HCT116 (cell line): ENCODE data around the gene KLHL6. TPM values are rescaled to one million over a fixed set of nuclear protein-coding genes. Genes with fewer than 3 reads are reported as not detected.

Source experiments
- ATAC-seq: fragments of 200-7000 bp; cut with Tn5 transposase; 2 replicates; pipeline ENCODE4 v1.9.1; 2020; ENCODE audit warnings: mild to moderate bottlenecking, moderate library complexity
- BruUV-seq: library from RNA; stranded (reverse); fragments of 400-500 nt; replicated peaks from 2 replicates; lab custom pipeline; 2021; lab: Mats Ljungman, UMichigan
- CTCF ChIA-PET: fragments of 300-600 bp; sonication (Branson Sonifier 250); formaldehyde crosslinking; loops from one replicate; lab custom pipeline; 2021; ENCODE audit warnings: antibody characterized with exemption; lab: Charles Lee
- POLR2A ChIA-PET: fragments of 300-600, 350-600 bp; sonication (Branson Sonifier 250); formaldehyde crosslinking; loops from one replicate; lab custom pipeline; 2021; ENCODE audit warnings: antibody characterized with exemption; lab: Charles Lee
- RAD21 ChIA-PET, 2 experiments: fragments of 300-600 bp; sonication (Branson Sonifier 250); formaldehyde crosslinking; loops; one replicate each; lab custom pipeline; 2023; ENCODE audit warnings: low total read pairs in 2 of 2; ENCODE audit not compliant: uncharacterized antibody in 2 of 2, unreplicated experiment in 2 of 2, low non-redundant PET in 1 of 2; lab: Charles Lee
- DNase-seq: peaks from one replicate; pipeline ENCODE4 v3.0.0-alpha.2; 2010; ENCODE audit warnings: low read depth, low spot score
- H2AFZ ChIP-seq: fragments of 200-600 bp; shearing (Covaris generic), sonication (generic); 2 replicates; pipeline ENCODE4 v1.6.1; 2017; ENCODE audit warnings: low read depth, mixed run types, mixed read lengths, antibody characterized with exemption, low read length; ENCODE audit not compliant: poor library complexity, severe bottlenecking
- H3K27ac ChIP-seq: 2 replicates; pipeline ENCODE4 v1.5.1; 2012; ENCODE audit warnings: low read depth, low read length
- H3K27me3 ChIP-seq: fragments of 200-600 bp; sonication (generic); 2 replicates; pipeline ENCODE4 v1.6.1; 2016; ENCODE audit warnings: mixed run types, low read length, mixed read lengths; ENCODE audit not compliant: insufficient read depth
- H3K36me3 ChIP-seq, 2 experiments: fragments of 200-500 bp in 1 of 2; fragments of 200-600 bp in 1 of 2; sonication (Bioruptor generic) in 1 of 2; sonication (generic) in 1 of 2; 2 replicates each; pipeline versions ENCODE4 v1.5.1 to v1.6.1; 2014 to 2016; ENCODE audit warnings: low read length in 2 of 2, inconsistent platforms in 1 of 2, mixed read lengths in 1 of 2, mixed run types in 1 of 2; ENCODE audit not compliant: insufficient read depth in 2 of 2, control insufficient read depth in 1 of 2
- H3K4me1 ChIP-seq, 2 experiments: fragments of 200-600 bp in 1 of 2; sonication (generic) in 1 of 2; 2 replicates each; pipeline versions ENCODE4 v1.5.1 to v1.6.1; 2012 to 2017; ENCODE audit warnings: low read length in 2 of 2, inconsistent platforms in 1 of 2, mild to moderate bottlenecking in 1 of 2, mixed read lengths in 1 of 2, mixed run types in 1 of 2, moderate library complexity in 1 of 2; ENCODE audit not compliant: insufficient read depth in 2 of 2, control insufficient read depth in 1 of 2
- H3K4me2 ChIP-seq: fragments of 200-600 bp; sonication (generic); 2 replicates; pipeline ENCODE4 v1.6.1; 2017; ENCODE audit warnings: mixed run types, low read length, mixed read lengths
- H3K4me3 ChIP-seq, 2 experiments: fragments of 200-600 bp in 1 of 2; sonication (generic) in 1 of 2; replicated peaks in 1 of 2; 2 replicates each; pipeline ENCODE4 v1.5.1; 2011 to 2016; ENCODE audit warnings: low read length in 2 of 2, control low read depth in 1 of 2, low read depth in 1 of 2, mild to moderate bottlenecking in 1 of 2, mixed read lengths in 1 of 2, mixed run types in 1 of 2
- H3K79me2 ChIP-seq: fragments of 200-600 bp; sonication (generic); 2 replicates; pipeline ENCODE4 v1.6.1; 2017; ENCODE audit warnings: mild to moderate bottlenecking, mixed run types, low read length, moderate library complexity, mixed read lengths; ENCODE audit not compliant: insufficient read depth
- H3K9ac ChIP-seq: fragments of 200-600 bp; sonication (generic); 2 replicates; pipeline ENCODE4 v1.6.1; 2016; ENCODE audit warnings: low read length, mixed read lengths
- H3K9me2 ChIP-seq: fragments of 200-600 bp; sonication (generic), shearing (Covaris generic); 2 replicates; pipeline ENCODE4 v1.6.1; 2017; ENCODE audit warnings: mixed run types, mild to moderate bottlenecking, moderate library complexity; ENCODE audit not compliant: insufficient read depth
- H3K9me3 ChIP-seq, 2 experiments: fragments of 200-500 bp in 1 of 2; fragments of 200-600 bp in 1 of 2; sonication (Bioruptor generic) in 1 of 2; sonication (generic) in 1 of 2; 2 replicates each; pipeline ENCODE4 v1.6.1; 2014 to 2017; ENCODE audit warnings: low read length in 2 of 2, mixed read lengths in 2 of 2, inconsistent platforms in 1 of 2, low read depth in 1 of 2, mild to moderate bottlenecking in 1 of 2, mixed run types in 1 of 2, moderate library complexity in 1 of 2; ENCODE audit not compliant: control insufficient read depth in 1 of 2, insufficient read depth in 1 of 2
- H4K20me1 ChIP-seq: fragments of 200-600 bp; sonication (generic), shearing (Covaris generic); 2 replicates; pipeline ENCODE4 v1.6.1; 2017; ENCODE audit warnings: mixed run types, mild to moderate bottlenecking, moderate library complexity; ENCODE audit not compliant: insufficient read depth
- CBX3 ChIP-seq: IDR thresholded peaks from 2 replicates; pipeline ENCODE4 v1.6.1; 2012; ENCODE audit warnings: low read depth
- CEBPB ChIP-seq: IDR thresholded peaks from 2 replicates; pipeline ENCODE4 v1.6.1; 2012; ENCODE audit warnings: low read depth
- EGR1 ChIP-seq: IDR thresholded peaks from 2 replicates; pipeline ENCODE4 v1.6.1; 2012; ENCODE audit warnings: low read depth
- ELF1 ChIP-seq: IDR thresholded peaks from 2 replicates; pipeline ENCODE4 v1.6.1; 2012; ENCODE audit warnings: low read depth, borderline replicate concordance
- EZH2 ChIP-seq: fragments of 200-600 bp; sonication (generic); IDR thresholded peaks from 2 replicates; pipeline ENCODE4 v1.6.1; 2017; ENCODE audit warnings: antibody characterized with exemption, mixed run types
- EZH2phosphoT487 ChIP-seq: fragments of 200-600 bp; IDR thresholded peaks from 2 replicates; pipeline ENCODE4 v1.6.1; 2018; ENCODE audit warnings: antibody characterized with exemption, borderline replicate concordance
- FOSL1 ChIP-seq: IDR thresholded peaks from 2 replicates; pipeline ENCODE4 v1.6.1; 2012; ENCODE audit warnings: low read depth
- JUND ChIP-seq: IDR thresholded peaks from 2 replicates; pipeline ENCODE4 v1.6.1; 2012
- POLR2A ChIP-seq: IDR thresholded peaks from 2 replicates; pipeline ENCODE4 v1.7.0; 2011; ENCODE audit warnings: borderline replicate concordance; ENCODE audit not compliant: insufficient read depth, insufficient read length; ENCODE audit errors: extremely low read depth
- RAD21 ChIP-seq: IDR thresholded peaks from 2 replicates; pipeline ENCODE4 v1.6.1; 2012; ENCODE audit warnings: low read depth, mild to moderate bottlenecking
- SIN3A ChIP-seq: IDR thresholded peaks from 2 replicates; pipeline ENCODE4 v1.6.1; 2012; ENCODE audit warnings: low read depth
- SP1 ChIP-seq: IDR thresholded peaks from 2 replicates; pipeline ENCODE4 v1.6.1; 2012; ENCODE audit warnings: low read depth
- YY1 ChIP-seq: IDR thresholded peaks from 2 replicates; pipeline ENCODE4 v1.6.1; 2011; ENCODE audit warnings: low read length, low read depth, moderate library complexity, mild to moderate bottlenecking; ENCODE audit not compliant: insufficient replicate concordance; ENCODE audit errors: extremely low read depth
- ZFX ChIP-seq: fragments of 450-650 bp; IDR thresholded peaks from 2 replicates; pipeline ENCODE4 v1.6.1; 2017
- ZNF274 ChIP-seq: fragments of 200-500 bp; sonication (Bioruptor generic); IDR thresholded peaks from 2 replicates; pipeline ENCODE4 v1.6.1; 2014; ENCODE audit warnings: mild to moderate bottlenecking, low read depth, low read length, inconsistent platforms
- intact Hi-C: fragments of 100-400 bp; cut with micrococcal nuclease; formaldehyde crosslinking; loops from 2 replicates; pipeline ENCODE4 v1.10.0; 2022
- total RNA-seq: library from RNA; stranded (reverse); gene quantifications from one replicate; pipeline ENCODE4 v1.2.1, GENCODE V29; 2021; ENCODE audit not compliant: unreplicated experiment
- TF ChIP-seq, protein P1 (sequence below): IDR thresholded peaks from 2 replicates; pipeline ENCODE4 v1.6.1; 2012
- TF ChIP-seq, protein P2 (sequence below): IDR thresholded peaks from 2 replicates; pipeline ENCODE4 v1.6.1; 2011; ENCODE audit warnings: mild to moderate bottlenecking, low read length, moderate library complexity; ENCODE audit not compliant: insufficient replicate concordance; ENCODE audit errors: extremely low read depth
- TF ChIP-seq, protein P3 (sequence below): IDR thresholded peaks from 2 replicates; pipeline ENCODE4 v1.6.1; 2012
- TF ChIP-seq, protein P4 (sequence below), 3 experiments: fragments of 200-600 bp in 1 of 3; sonication (generic) in 1 of 3; IDR thresholded peaks in 2 of 3; conservative IDR thresholded peaks in 1 of 3; 2 replicates each; pipeline ENCODE4 v1.5.1; 2012 to 2017; ENCODE audit warnings: low read depth in 2 of 3, low read length in 2 of 3, antibody characterized with exemption in 1 of 3, borderline replicate concordance in 1 of 3, control low read depth in 1 of 3, mild to moderate bottlenecking in 1 of 3, mixed read lengths in 1 of 3, mixed run types in 1 of 3, moderate library complexity in 1 of 3; ENCODE audit not compliant: insufficient read depth in 1 of 3
- TF ChIP-seq, protein P5 (sequence below): IDR thresholded peaks from 2 replicates; pipeline ENCODE4 v1.6.1; 2012; ENCODE audit warnings: low read depth

The KLHL6 gene
- total RNA-seq, 1 experiment from 2014 or later, result 0.15 TPM

DNA sequence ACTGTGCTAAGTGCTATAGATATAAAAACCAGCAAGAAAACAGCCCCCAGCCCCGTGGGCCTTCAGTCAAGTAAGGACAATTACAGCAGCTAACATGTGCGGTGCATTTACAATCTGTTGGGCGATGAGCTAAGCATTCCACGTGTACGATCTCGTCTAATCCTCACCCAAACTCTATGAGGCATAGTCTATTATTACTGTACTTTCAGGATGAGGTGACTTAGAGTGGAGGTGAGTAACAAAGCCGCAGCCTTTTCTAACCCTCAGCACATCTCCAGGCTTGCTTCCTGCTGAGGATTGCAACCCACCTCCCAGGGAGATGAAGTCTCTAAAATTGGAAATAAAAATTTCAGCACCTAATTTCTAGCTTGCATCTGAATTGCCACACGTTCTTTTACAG lies 73.9 kb downstream of the KLHL6 start:
- ChIA-PET RAD21 (no interaction called here), CTCF (no interaction called here), POLR2A (no interaction called here)
- no peak overlapping the region for H3K4me3 ChIP-seq
- H3K4me2 ChIP-seq, result no peak overlapping the region
- H3K79me2 ChIP-seq, result no peaks in the 10 kb centered on the region
- no peaks in the 10 kb centered on the region for H3K9me2 ChIP-seq
- H3K36me3 ChIP-seq, result no peaks in the 10 kb centered on the region
- TF ChIP-seq JUND (no peak), POLR2A (no peak), ZFX (no peak), SP1 (no peak), YY1 (no peak), CBX3 (no peak), CEBPB (no peak), ZNF274 (no peak), ELF1 (no peak), EGR1 (no peak), EZH2phosphoT487 (no peak), RAD21 (no peak), FOSL1 (no peak), EZH2 (no peak), SIN3A (no peak)
- TF ChIP-seq, protein P1, sequence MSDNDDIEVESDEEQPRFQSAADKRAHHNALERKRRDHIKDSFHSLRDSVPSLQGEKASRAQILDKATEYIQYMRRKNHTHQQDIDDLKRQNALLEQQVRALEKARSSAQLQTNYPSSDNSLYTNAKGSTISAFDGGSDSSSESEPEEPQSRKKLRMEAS, result no peak
- TF ChIP-seq, protein P2, sequence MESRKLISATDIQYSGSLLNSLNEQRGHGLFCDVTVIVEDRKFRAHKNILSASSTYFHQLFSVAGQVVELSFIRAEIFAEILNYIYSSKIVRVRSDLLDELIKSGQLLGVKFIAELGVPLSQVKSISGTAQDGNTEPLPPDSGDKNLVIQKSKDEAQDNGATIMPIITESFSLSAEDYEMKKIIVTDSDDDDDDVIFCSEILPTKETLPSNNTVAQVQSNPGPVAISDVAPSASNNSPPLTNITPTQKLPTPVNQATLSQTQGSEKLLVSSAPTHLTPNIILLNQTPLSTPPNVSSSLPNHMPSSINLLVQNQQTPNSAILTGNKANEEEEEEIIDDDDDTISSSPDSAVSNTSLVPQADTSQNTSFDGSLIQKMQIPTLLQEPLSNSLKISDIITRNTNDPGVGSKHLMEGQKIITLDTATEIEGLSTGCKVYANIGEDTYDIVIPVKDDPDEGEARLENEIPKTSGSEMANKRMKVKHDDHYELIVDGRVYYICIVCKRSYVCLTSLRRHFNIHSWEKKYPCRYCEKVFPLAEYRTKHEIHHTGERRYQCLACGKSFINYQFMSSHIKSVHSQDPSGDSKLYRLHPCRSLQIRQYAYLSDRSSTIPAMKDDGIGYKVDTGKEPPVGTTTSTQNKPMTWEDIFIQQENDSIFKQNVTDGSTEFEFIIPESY, result no peak
- TF ChIP-seq, protein P3, sequence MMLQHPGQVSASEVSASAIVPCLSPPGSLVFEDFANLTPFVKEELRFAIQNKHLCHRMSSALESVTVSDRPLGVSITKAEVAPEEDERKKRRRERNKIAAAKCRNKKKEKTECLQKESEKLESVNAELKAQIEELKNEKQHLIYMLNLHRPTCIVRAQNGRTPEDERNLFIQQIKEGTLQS, result no peak
- TF ChIP-seq, protein P4, sequence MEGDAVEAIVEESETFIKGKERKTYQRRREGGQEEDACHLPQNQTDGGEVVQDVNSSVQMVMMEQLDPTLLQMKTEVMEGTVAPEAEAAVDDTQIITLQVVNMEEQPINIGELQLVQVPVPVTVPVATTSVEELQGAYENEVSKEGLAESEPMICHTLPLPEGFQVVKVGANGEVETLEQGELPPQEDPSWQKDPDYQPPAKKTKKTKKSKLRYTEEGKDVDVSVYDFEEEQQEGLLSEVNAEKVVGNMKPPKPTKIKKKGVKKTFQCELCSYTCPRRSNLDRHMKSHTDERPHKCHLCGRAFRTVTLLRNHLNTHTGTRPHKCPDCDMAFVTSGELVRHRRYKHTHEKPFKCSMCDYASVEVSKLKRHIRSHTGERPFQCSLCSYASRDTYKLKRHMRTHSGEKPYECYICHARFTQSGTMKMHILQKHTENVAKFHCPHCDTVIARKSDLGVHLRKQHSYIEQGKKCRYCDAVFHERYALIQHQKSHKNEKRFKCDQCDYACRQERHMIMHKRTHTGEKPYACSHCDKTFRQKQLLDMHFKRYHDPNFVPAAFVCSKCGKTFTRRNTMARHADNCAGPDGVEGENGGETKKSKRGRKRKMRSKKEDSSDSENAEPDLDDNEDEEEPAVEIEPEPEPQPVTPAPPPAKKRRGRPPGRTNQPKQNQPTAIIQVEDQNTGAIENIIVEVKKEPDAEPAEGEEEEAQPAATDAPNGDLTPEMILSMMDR (IDR thresholded peaks at IDR 0.05 in 2 of 3, conservative IDR thresholded peaks at IDR 0.05 in 1 of 3; ENCODE audit: borderline replicate concordance in 1 of 3, insufficient read depth in 1 of 3, low read depth in 2 of 3, low read length in 2 of 3), result no peak
- TF ChIP-seq, protein P5, sequence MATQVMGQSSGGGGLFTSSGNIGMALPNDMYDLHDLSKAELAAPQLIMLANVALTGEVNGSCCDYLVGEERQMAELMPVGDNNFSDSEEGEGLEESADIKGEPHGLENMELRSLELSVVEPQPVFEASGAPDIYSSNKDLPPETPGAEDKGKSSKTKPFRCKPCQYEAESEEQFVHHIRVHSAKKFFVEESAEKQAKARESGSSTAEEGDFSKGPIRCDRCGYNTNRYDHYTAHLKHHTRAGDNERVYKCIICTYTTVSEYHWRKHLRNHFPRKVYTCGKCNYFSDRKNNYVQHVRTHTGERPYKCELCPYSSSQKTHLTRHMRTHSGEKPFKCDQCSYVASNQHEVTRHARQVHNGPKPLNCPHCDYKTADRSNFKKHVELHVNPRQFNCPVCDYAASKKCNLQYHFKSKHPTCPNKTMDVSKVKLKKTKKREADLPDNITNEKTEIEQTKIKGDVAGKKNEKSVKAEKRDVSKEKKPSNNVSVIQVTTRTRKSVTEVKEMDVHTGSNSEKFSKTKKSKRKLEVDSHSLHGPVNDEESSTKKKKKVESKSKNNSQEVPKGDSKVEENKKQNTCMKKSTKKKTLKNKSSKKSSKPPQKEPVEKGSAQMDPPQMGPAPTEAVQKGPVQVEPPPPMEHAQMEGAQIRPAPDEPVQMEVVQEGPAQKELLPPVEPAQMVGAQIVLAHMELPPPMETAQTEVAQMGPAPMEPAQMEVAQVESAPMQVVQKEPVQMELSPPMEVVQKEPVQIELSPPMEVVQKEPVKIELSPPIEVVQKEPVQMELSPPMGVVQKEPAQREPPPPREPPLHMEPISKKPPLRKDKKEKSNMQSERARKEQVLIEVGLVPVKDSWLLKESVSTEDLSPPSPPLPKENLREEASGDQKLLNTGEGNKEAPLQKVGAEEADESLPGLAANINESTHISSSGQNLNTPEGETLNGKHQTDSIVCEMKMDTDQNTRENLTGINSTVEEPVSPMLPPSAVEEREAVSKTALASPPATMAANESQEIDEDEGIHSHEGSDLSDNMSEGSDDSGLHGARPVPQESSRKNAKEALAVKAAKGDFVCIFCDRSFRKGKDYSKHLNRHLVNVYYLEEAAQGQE, result no peak
- H3K9ac ChIP-seq, result no peak overlapping the region
- H3K9me3 ChIP-seq, result no peaks in the 10 kb centered on the region
- H3K27me3 ChIP-seq, result no peaks in the 10 kb centered on the region
- no peak overlapping the region for H3K27ac ChIP-seq
- no peaks in the 10 kb centered on the region for H4K20me1 ChIP-seq
- ATAC-seq (no peak), DNase-seq (no peak)
- no peak overlapping the region for H2AFZ ChIP-seq
- BruUV-seq, result no TSS peak
- peaks cover 0 to 4% of the 10 kb centered on the region in 2 experiments; a peak in 2 of 4 replicates for H3K4me1 ChIP-seq
- intact Hi-C loops, result no loop called here
